IPS-11a (cell line): ENCODE results near the gene OSBPL2.

Experiments
- H3K4me3 ChIP-seq: one replicate; pipeline ENCODE4 v1.5.1; 2013; ENCODE audit warnings: low read depth, low read length, control low read depth

Gene OSBPL2

GRCh38 chr20:62333820-62334595 lies 95.7 kb downstream of the OSBPL2 start:
- no peak overlapping the region for H3K4me3 ChIP-seq

GRCh38 chr20:62334881-62335280 lies 96.6 kb downstream of the OSBPL2 start:
- H3K4me3 ChIP-seq = no peak overlapping the region

GRCh38 chr20:62335532-62335931 lies 97.2 kb downstream of the OSBPL2 start:
- no peak overlapping the region for H3K4me3 ChIP-seq

GRCh38 chr20:62336329-62336728 lies 98.0 kb downstream of the OSBPL2 start:
- H3K4me3 ChIP-seq = no peak overlapping the region

- H3K4me3 ChIP-seq = no peak overlapping the region
Observed at GRCh38 chr20:62336775-62337557, 98.6 kb downstream of the OSBPL2 start.

GRCh38 chr20:62337558-62338293 lies 99.4 kb downstream of the OSBPL2 start:
- no peak overlapping the region for H3K4me3 ChIP-seq

GRCh38 chr20:62338294-62338620 lies 99.9 kb downstream of the OSBPL2 start:
- H3K4me3 ChIP-seq = no peak overlapping the region

GRCh38 chr20:62339647-62340062 lies 101.3 kb downstream of the OSBPL2 start:
- no peak overlapping the region for H3K4me3 ChIP-seq

- H3K4me3 ChIP-seq = no peak overlapping the region
Observed at GRCh38 chr20:62342910-62343309, 104.6 kb downstream of the OSBPL2 start.

GRCh38 chr20:62344092-62344491 lies 105.8 kb downstream of the OSBPL2 start:
- no peak overlapping the region for H3K4me3 ChIP-seq

- H3K4me3 ChIP-seq = no peak overlapping the region
Observed at GRCh38 chr20:62344782-62345181, 106.5 kb downstream of the OSBPL2 start.
